ENCODE results near the gene FBXO41.

GRCh38 chr2:73217826-73218225 lies 66.5 kb downstream of the FBXO41 start:
- TF ChIP-seq POLR2AphosphoS5 (IDR thresholded peaks at IDR 0.05; ENCODE audit: low read depth, low read length) (no peak), REST (IDR thresholded peaks at IDR 0.05; ENCODE audit: insufficient read depth in 1 of 2, low read depth in 2 of 2, low read length in 2 of 2) (no peak)
